Cardiac septum (tissue), 1 donor: ENCODE data around the gene SRPRB. TPM values are rescaled to one million over a fixed set of nuclear protein-coding genes. Genes with fewer than 3 reads are reported as not detected.
A peak's percentile ranks its signal among the peaks of the same experiment; 100 is the strongest.

Experiments used
- DNase-seq: peaks from one replicate; pipeline ENCODE4 v3.0.0-alpha.2; 2020; ENCODE audit warnings: low spot score
- intact Hi-C: fragments of 100-400 bp; cut with DNase I; formaldehyde crosslinking; loops from one replicate; pipeline ENCODE4 v1.14.0; 2022
- total RNA-seq: library from RNA; stranded (reverse); fragmentation: NEBNext Ultra II Directional; extraction: Animal tissue kit (Norgen Biotek cat#: 25700); gene quantifications from one replicate; pipeline ENCODE4 v1.2.1, GENCODE V29; 2021
- donor health status: DM: no; HTN: no; CAD: no.

Gene SRPRB
- total RNA-seq, 1 donor from 2014 or later = 27.6 TPM

DNA sequence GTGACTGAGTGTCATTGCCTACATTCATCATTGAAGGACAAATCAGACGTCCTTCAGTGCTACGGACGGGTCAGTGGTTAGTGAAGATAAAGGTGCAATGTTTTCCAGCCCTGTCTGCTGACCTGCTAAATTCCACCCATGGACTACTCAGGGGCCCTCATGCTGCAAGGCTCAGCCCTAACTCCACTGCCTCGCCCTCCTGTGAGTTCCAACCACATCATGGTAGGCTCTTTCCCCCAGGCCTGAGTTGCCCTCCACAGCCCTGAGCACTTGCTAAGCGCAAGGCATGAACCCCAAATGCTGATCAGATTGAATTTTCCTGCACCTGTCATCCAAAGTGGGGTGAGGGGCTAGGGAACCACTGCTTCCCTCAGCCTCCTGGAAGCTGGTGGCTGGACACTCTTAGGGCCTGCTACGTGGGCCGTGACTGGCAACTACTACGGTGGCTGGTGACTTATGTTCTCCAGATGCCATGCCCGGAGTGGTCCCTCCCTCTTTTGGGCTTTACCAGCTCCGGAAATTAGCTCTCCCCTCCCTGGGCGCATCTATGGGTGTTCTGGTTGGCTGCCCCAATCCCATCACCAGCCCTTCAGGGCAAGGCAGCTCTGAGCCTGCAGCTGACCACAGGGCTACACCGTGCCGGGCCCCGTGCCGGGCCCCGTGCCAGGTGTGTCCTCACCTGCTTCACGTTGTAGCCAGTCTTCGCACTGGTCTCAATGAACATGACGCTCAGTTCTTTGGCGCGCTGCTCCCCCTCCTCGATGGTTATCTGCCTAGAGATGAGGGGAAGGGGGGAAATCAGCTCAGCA lies 32.1 kb downstream of the SRPRB start:
- DNase-seq = peak; percentile 7
- intact Hi-C loops = no loop called here

DNA sequence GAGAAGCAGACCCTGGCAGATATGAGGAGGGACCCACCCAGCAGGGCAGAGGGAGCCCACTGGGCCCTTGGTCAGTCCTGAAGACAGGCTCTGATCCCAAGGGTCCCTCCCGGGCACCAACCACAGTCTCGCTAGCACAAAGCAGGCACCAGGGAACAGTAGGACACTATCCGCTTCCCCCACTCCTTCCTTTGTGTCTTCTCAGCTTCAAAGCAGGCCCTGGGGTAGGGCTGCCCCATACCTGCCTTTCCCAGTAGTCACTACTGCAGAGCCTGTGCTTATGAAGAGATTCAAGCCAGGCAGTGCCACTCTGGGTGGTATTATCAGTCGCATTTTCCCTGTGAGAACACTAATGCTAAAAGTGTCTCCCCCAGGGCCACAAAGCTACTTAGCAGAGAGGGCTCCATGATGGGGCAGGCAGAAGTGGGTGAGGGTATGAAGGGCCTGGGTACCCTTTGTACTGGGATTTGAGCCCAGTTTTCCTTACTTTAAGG lies 32.7 kb downstream of the SRPRB start:
- DNase-seq = peak; percentile 60
- intact Hi-C loops = no loop called here

GRCh38 chr3:133838916-133839800 lies 33.5 kb downstream of the SRPRB start:
- intact Hi-C loops = no loop called here
- peak; percentile 58 for DNase-seq

- DNase-seq = peak; percentile 71
- intact Hi-C loops = no loop called here
These were observed 34.6 kb downstream of the SRPRB start for GRCh38 chr3:133840055-133840737.

DNA sequence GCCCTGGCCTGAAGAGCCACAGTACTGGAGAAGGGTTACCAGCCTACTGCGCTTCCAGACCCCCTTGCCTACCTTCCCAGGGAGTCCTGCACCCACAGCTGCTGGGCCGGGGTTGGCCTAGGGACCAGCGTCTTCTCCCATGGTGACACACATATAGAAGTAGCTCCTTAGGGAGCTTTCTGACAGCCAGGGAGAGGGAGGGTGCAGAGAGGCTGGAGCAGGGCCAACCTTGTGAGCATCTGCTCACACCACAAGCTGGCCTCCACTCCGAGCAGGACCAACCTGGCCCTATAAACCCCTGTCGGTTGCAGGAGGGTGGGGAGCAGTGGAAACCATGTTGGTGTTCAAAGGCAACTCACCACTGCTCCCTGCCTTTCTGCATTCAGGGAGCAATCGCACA lies 35.2 kb downstream of the SRPRB start:
- no peak for DNase-seq
- intact Hi-C loops = no loop called here

DNA sequence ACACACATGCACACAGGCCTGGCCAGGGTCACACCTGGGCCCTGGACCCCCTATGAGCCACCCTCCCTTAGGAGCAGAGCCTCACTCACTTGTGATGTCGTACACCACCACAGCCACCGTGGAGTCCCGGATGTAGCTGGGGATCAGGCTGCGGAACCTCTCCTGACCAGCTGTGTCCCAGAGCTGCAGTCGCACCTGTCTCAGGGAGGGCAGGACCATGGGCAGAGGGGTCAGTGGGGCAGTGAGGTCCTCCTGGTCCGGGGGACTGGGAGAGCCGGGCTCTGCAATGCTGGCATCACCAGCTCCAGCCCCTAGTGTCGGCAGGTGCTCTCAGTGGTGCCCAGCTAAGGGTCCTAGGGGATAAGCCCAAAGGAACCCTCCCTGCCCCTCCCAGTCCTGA lies 35.6 kb downstream of the SRPRB start:
- no peak for DNase-seq
- intact Hi-C loops = no loop called here

DNA sequence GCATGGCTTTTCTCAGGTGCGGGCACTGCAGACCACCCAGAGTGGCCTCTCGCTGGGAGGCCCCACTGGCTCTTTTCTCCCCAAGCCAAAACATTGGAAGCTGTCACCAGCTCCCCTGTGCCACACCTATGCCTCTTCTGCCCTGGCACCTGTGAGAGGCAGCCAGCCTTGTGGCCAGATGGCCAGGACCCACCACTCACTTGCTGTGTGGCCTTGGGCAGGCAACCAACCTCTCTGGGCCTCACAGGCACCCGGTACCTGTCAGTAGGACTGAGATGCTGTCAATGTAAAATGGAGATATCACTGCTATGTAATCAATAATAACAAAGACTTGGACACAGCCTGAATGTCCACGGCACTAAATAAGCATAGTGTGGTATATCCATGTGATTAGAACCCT lies 36.5 kb downstream of the SRPRB start:
- intact Hi-C loops = no loop called here
- no peak for DNase-seq

DNA sequence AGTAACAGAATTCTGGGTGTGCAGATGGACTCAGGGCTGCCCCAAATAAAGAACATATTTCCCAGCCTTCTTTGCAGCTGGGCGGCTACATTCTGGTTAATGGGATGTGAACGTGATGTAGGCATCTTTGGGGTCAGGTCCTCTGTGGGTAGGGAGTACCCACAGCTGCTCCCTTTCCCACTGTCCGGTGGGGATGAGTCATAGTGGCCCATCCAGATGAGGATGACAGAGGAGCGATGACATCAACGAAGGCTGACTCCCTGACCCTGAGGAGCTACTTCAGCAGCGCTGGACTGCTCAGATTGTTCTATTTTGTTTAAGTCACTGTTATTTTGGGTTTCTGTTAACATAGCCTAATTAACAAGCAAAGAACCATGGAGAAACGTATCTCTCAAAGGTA lies 38.0 kb downstream of the SRPRB start:
- intact Hi-C loops = no loop called here
- DNase-seq = no peak

DNA sequence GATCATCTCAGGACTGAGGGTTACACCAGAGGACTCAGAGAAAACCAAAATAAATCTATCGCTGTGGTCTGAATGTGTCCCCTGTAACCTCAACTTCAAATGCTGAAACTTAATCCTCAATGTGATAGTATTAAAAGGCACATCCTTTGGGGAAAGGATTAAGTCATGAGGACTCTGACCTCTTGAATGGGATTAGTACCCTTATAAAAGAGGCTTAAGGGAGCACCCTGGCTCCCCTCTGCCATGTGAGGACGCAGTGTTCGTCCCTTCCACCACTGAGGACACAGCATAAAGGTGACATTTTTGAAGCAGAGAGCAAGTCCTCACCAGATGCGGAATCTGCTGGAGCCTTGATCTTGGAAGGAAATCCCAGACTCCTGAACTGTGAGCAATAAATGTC lies 39.5 kb downstream of the SRPRB start:
- intact Hi-C loops = no loop called here

GRCh38 chr3:133849346-133849745 lies 43.7 kb downstream of the SRPRB start:
- no peak for DNase-seq
- intact Hi-C loops = no loop called here

More for the DNA sequence above, 39.5 kb downstream of the SRPRB start:
- no peak for DNase-seq

- no peak for DNase-seq
- intact Hi-C loops = no loop called here
These were observed 44.4 kb downstream of the SRPRB start for GRCh38 chr3:133850034-133850433.

- intact Hi-C loops = no loop called here
- peak; percentile 51 for DNase-seq
These were observed 45.8 kb downstream of the SRPRB start for GRCh38 chr3:133851266-133851906.

DNA sequence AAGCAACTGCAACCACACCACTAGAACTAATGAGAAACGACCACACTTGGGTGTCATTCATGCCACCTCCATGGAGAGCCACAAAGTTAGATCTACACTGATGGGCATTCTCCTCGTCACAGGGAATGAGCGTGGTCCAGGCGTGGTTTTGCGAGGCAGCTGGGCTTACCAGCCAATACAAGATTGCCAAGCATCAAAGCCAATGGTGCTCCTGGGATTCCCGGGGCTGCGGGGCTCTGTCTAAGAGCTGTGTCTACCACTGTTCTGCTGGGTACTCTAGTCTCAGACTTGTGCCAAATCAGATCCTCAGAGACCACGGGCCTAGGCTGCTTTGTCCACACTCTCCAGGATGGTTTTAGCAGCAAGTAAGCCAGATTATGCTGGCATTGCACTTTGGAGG lies 46.3 kb downstream of the SRPRB start:
- peak; percentile 62 for DNase-seq
- intact Hi-C loops = no loop called here

DNA sequence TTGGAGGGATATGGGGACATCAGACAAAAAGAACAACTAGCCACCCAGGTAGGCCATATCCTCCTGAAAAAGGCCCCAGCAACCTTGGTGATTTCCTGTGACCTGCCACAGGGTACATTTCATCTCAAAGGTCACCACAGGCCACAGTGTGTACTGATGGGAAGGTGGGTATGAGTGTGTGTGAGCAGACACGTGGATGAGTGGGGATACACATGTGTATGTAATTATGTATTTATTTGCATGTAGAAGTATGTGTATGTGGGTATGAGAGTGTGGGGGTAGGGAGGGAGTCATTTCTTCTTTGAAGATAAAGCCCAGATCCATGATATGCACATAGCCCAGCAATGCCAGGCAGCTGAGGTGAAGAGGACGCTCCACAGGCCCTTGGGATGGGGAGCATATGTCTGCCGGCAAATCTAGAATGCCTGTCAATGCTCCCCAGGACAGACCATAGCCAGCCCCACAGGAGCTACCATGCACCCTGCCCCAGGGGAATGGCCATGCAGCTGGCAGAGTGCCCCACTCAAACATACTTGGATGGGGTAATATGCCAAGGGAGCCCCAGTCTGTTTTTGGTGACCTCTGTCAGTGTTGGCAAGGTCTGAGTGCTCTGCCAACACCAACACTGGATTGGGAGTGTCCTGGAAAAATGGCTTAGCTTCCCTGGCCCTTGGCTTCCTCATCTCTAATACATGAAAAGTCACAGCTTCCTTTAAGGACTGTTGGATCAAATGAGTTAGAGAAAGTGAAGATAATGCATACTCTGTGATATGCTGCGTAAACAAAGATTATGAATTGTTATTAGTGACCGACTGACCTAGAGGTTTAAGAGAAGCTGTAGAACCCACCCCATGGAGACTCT lies 47.7 kb downstream of the SRPRB start:
- peak; percentile 68 for DNase-seq
- intact Hi-C loops = no loop called here

- DNase-seq = no peak
- intact Hi-C loops = no loop called here
These were observed 48.3 kb downstream of the SRPRB start for GRCh38 chr3:133853925-133854227.

DNA sequence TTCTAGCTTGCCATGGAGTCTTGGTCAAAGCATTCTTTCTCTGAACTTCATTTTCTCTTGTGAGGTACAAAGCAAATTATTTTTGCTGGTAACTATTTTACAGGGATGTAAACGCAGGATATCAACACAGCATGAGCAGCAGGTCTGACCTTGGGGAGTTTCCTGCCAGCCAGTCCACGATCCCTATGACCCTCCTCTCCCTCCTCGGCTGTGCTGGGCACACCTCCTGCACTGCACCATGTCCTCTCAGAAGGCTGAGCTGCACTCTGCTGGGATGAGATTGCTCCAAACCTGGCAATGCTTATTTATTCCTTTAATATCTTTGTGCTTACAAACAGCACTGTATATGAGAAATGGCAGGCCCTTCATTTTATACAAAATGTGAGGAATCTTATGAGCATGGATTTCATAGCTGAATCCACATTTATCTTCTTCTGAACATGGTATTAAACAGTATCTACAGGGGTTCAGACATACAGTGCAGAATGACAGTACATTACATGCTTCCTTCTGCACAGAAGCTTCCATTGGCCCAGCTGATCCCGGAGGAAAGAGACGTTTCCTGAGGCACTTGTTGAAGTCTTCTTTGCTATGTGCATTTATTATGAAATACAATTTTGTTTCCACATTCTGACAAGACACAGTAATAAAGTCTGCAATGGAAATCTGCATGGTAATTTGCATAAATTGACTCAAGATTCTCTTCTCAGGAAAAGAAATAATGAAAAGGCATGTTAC lies 48.8 kb downstream of the SRPRB start:
- DNase-seq = peak; percentile 22
- intact Hi-C loops = no loop called here

DNA sequence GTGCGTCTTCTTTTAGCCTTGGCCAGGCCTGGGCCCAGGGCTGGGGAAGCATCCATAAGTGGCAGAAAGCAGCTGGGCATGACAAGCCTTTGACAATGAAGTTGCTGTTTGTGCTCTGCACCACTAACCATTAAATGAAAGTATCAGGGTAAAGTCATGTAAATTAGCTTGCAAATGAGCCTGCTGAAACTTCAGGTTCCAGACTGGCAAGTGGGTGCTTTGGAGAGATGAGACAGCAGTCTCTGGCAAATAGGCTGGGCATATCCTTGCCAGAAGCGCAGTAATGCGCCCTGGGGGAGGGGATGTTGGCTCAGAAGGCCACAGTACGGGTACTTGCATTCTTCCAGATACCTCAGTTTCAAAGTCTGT lies 49.4 kb downstream of the SRPRB start:
- intact Hi-C loops = no loop called here
- DNase-seq = peak; percentile 24

- peak; percentile 49 for DNase-seq
- intact Hi-C loops = no loop called here
These were observed 50.2 kb downstream of the SRPRB start for GRCh38 chr3:133855772-133856171.
